Small intestine (tissue), 7 donors: Measurements from ENCODE around the gene FXYD5. TPM values are rescaled to one million over a fixed set of nuclear protein-coding genes. Genes with fewer than 3 reads are reported as not detected.
A peak's percentile ranks its signal among the peaks of the same experiment; 100 is the strongest.

Experiments used
- DNase-seq, 2 donors: peaks; one replicate each; pipeline versions ENCODE4 v3.0.0 to v3.0.0-alpha.2; 2013
- FAIRE-seq: peaks from 2 replicates; lab custom pipeline; 2012; peaks lifted over from hg19 to GRCh38; lab: Jason Lieb, UNC
- H3K27ac ChIP-seq, 3 donors: one replicate each; pipeline ENCODE4 v1.5.1; 2013; ENCODE audit warnings: low read length in 2 of 3, mild to moderate bottlenecking in 2 of 3, control low read depth in 1 of 3, inconsistent platforms in 1 of 3, low read depth in 1 of 3, moderate library complexity in 1 of 3
- H3K27me3 ChIP-seq, 3 donors: one replicate each; pipeline ENCODE4 v1.6.1; 2013; ENCODE audit warnings: low read length in 3 of 3, inconsistent platforms in 1 of 3; ENCODE audit not compliant: control insufficient read depth in 3 of 3, insufficient read depth in 3 of 3
- H3K36me3 ChIP-seq, 3 donors: one replicate each; pipeline ENCODE4 v1.6.1; 2013; ENCODE audit warnings: low read length in 3 of 3, inconsistent platforms in 1 of 3, low read depth in 1 of 3, mild to moderate bottlenecking in 1 of 3, moderate library complexity in 1 of 3; ENCODE audit not compliant: control insufficient read depth in 3 of 3, insufficient read depth in 2 of 3
- H3K4me1 ChIP-seq, 3 donors: one replicate each; pipeline ENCODE4 v1.6.1; 2013; ENCODE audit warnings: low read length in 2 of 3, inconsistent platforms in 1 of 3, low read depth in 1 of 3, mild to moderate bottlenecking in 1 of 3, moderate library complexity in 1 of 3; ENCODE audit not compliant: control insufficient read depth in 3 of 3, insufficient read depth in 2 of 3
- H3K4me3 ChIP-seq, 3 donors: one replicate each; pipeline ENCODE4 v1.5.1; 2013; ENCODE audit warnings: low read length in 3 of 3, control low read depth in 1 of 3, inconsistent platforms in 1 of 3, low read depth in 1 of 3, mild to moderate bottlenecking in 1 of 3, moderate library complexity in 1 of 3
- H3K9me3 ChIP-seq, 2 donors: one replicate each; pipeline ENCODE4 v1.6.1; 2013; ENCODE audit warnings: low read depth in 1 of 2, low read length in 1 of 2; ENCODE audit not compliant: control insufficient read depth in 2 of 2, insufficient read depth in 1 of 2
- WGBS, 3 donors: extraction: QIAGEN DNeasy Blood & Tissue Kit; methylation state at CpG; one replicate each; pipeline ENCODE4 v1.1.7; 2013; 5-methylcytosine and 5-hydroxymethylcytosine counted together
- polyA plus RNA-seq, 4 donors: library from polyadenylated mRNA; stranded (reverse) in 3 of 4; unstranded in 1 of 4; fragments of 200-250 nt in 3 of 4; fragments of 120-200 nt in 1 of 4; gene quantifications; one replicate each; pipeline versions ENCODE4 v1.2.1 to v1.2.3, GENCODE V29; 2013
- donor health status: healthy with polysubstance abuse.
- donor health status: control.
- donor health status: control.
- donor health status: Bipolar disorder and iron deficiency.
- donor health status: healthy.

The FXYD5 gene
- polyA plus RNA-seq, 4 donors: 3.4 to 60.5 (median 30.2) TPM

- H3K4me1 ChIP-seq: peaks cover 0 to 3% (median 0%) of the 10 kb centered on the region in 3 donors
- no peaks in the 10 kb centered on the region for H3K36me3 ChIP-seq
- FAIRE-seq (no peak), DNase-seq (no peak)
- H3K9me3 ChIP-seq: peaks cover 0 to 4% of the 10 kb centered on the region in 2 donors
- no peaks in the 10 kb centered on the region for H3K27me3 ChIP-seq
- 74 to 81% (median 75%) methylated on average over 8 of the region's 8 CpGs for WGBS, 3 donors
- no peak overlapping the region for H3K4me3 ChIP-seq
- peak overlapping the region in 1 of 3 donors; percentile 90 for H3K27ac ChIP-seq
Measured at GRCh38 chr19:35207391-35207871, 52.9 kb downstream of the FXYD5 start.

GRCh38 chr19:35208121-35208520 is 53.6 kb downstream of the FXYD5 start:
- H3K4me1 ChIP-seq: peaks cover 0 to 3% (median 0%) of the 10 kb centered on the region in 3 donors
- no peak overlapping the region for H3K27ac ChIP-seq
- no peaks in the 10 kb centered on the region for H3K27me3 ChIP-seq
- peaks cover 0 to 4% of the 10 kb centered on the region in 2 donors for H3K9me3 ChIP-seq
- no peak for FAIRE-seq
- H3K36me3 ChIP-seq: no peaks in the 10 kb centered on the region
- DNase-seq: no peak
- no peak overlapping the region for H3K4me3 ChIP-seq
- WGBS, 3 donors: 85 to 90% (median 87%) methylated on average over 8 of the region's 8 CpGs

- 75 to 80% (median 77%) methylated on average over 4 of the region's 4 CpGs for WGBS, 3 donors
- DNase-seq: no peak
- Histone ChIP-seq H3K4me3 (no peak overlapping the region), H3K27me3 (no peaks in the 10 kb centered on the region), H3K36me3 (no peaks in the 10 kb centered on the region), H3K9me3 (peaks cover 0 to 4% of the 10 kb centered on the region in 2 donors), H3K27ac (no peak overlapping the region), H3K4me1 (peaks cover 2 to 11% (median 3%) of the 10 kb centered on the region in 3 donors)
- FAIRE-seq: no peak
Measured at GRCh38 chr19:35209646-35210045, 55.1 kb downstream of the FXYD5 start.

GRCh38 chr19:35211545-35212230 is 57.2 kb downstream of the FXYD5 start:
- WGBS, 3 donors: 61 to 82% (median 62%) methylated on average over 7 of the region's 7 CpGs
- Histone ChIP-seq H3K4me3 (no peak overlapping the region), H3K4me1 (peaks cover 0 to 11% (median 2%) of the 10 kb centered on the region in 3 donors), H3K9me3 (peaks cover 0 to 6% of the 10 kb centered on the region in 2 donors), H3K27ac (peak overlapping the region in 1 of 3 donors; percentile 60), H3K27me3 (no peaks in the 10 kb centered on the region), H3K36me3 (no peaks in the 10 kb centered on the region)
- FAIRE-seq: no peak
- peak in 1 of 2 donors; percentile 34 for DNase-seq

GRCh38 chr19:35212241-35212640 is 57.7 kb downstream of the FXYD5 start:
- DNase-seq: no peak
- no peak for FAIRE-seq
- Histone ChIP-seq H3K4me3 (no peak overlapping the region), H3K27me3 (no peaks in the 10 kb centered on the region), H3K27ac (peak overlapping the region in 1 of 3 donors; percentile 60), H3K36me3 (no peaks in the 10 kb centered on the region), H3K9me3 (peaks cover 0 to 11% of the 10 kb centered on the region in 2 donors), H3K4me1 (peaks cover 0 to 11% (median 2%) of the 10 kb centered on the region in 3 donors)
- 65 to 68% (median 67%) methylated on average over 7 of the region's 7 CpGs for WGBS, 3 donors

- WGBS, 3 donors: 12 to 23% (median 12%) methylated on average over 21 of the region's 21 CpGs
- Histone ChIP-seq H3K36me3 (no peaks in the 10 kb centered on the region), H3K27me3 (no peaks in the 10 kb centered on the region), H3K4me1 (peaks cover 0 to 11% (median 2%) of the 10 kb centered on the region in 3 donors), H3K9me3 (peaks cover 0 to 11% of the 10 kb centered on the region in 2 donors), H3K27ac (peak overlapping the region in 2 of 3 donors; percentile 62 to 96), H3K4me3 (no peak overlapping the region)
- DNase-seq (peak; percentile 77 to 93), FAIRE-seq (no peak)
Measured at GRCh38 chr19:35213663-35214632, 59.4 kb downstream of the FXYD5 start.

GRCh38 chr19:35214766-35215422 is 60.4 kb downstream of the FXYD5 start:
- DNase-seq (no peak), FAIRE-seq (no peak)
- Histone ChIP-seq H3K27ac (no peak overlapping the region), H3K9me3 (peaks cover 0 to 16% of the 10 kb centered on the region in 2 donors), H3K27me3 (no peaks in the 10 kb centered on the region), H3K4me1 (peaks cover 0 to 11% (median 2%) of the 10 kb centered on the region in 3 donors), H3K4me3 (no peak overlapping the region), H3K36me3 (no peaks in the 10 kb centered on the region)
- 71 to 76% (median 74%) methylated on average over 7 of the region's 7 CpGs for WGBS, 3 donors
